Upper lobe of left lung (tissue), 6 donors: ENCODE results near the gene FXYD6. TPM values are rescaled to one million over a fixed set of nuclear protein-coding genes. Genes with fewer than 3 reads are reported as not detected.

Experiments used
- ATAC-seq, 2 donors: fragments of 200-7000 bp; cut with Tn5 transposase; one replicate each; pipeline ENCODE4 v1.9.1; 2022; ENCODE audit warnings: mild to moderate bottlenecking in 2 of 2, moderate library complexity in 2 of 2; ENCODE audit not compliant: low FRiP score in 2 of 2
- DNase-seq, 2 donors: peaks; one replicate each; pipeline ENCODE4 v3.0.0-alpha.2; 2019 to 2020
- H3K27ac ChIP-seq, 4 donors: fragments of 200-600 bp; sonication (generic); one replicate each; pipeline ENCODE4 v1.5.1; 2016 to 2019
- H3K27me3 ChIP-seq, 4 donors: fragments of 200-600 bp; sonication (generic); one replicate each; pipeline ENCODE4 v1.5.1; 2017 to 2019
- H3K36me3 ChIP-seq, 4 donors: fragments of 200-600 bp; sonication (generic); one replicate each; pipeline ENCODE4 v1.5.1; 2016 to 2019
- H3K4me1 ChIP-seq, 4 donors: fragments of 200-600 bp; sonication (generic); one replicate each; pipeline ENCODE4 v1.5.1; 2018 to 2019
- H3K4me3 ChIP-seq, 4 donors: fragments of 200-600 bp; sonication (generic); one replicate each; pipeline ENCODE4 v1.5.1; 2017 to 2019; ENCODE audit warnings: mild to moderate bottlenecking in 2 of 4, moderate library complexity in 1 of 4
- H3K9me3 ChIP-seq, 4 donors: fragments of 200-600 bp; sonication (generic); one replicate each; pipeline ENCODE4 v1.5.1; 2018 to 2019
- EP300 ChIP-seq, 4 donors: sonication (generic); formaldehyde crosslinking; IDR thresholded peaks; one replicate each; pipeline ENCODE4 v1.5.1; 2017; ENCODE audit warnings: antibody characterized with exemption in 4 of 4, control low read depth in 2 of 4
- POLR2A ChIP-seq, 4 donors: fragments of 450-650 bp; IDR thresholded peaks; one replicate each; pipeline ENCODE4 v1.5.1; 2016 to 2017; ENCODE audit warnings: antibody characterized with exemption in 4 of 4, mild to moderate bottlenecking in 2 of 4
- POLR2AphosphoS5 ChIP-seq, 2 donors: sonication (generic); formaldehyde crosslinking; IDR thresholded peaks; one replicate each; pipeline ENCODE4 v1.5.1; 2017; ENCODE audit warnings: antibody characterized with exemption in 2 of 2
- WGBS, 2 donors: methylation state at CpG; one replicate each; pipeline ENCODE4 v1.1.5; 2017 to 2018; 5-methylcytosine and 5-hydroxymethylcytosine counted together
- total RNA-seq, 6 donors: library from RNA; depleted of rRNA in 4 of 6; stranded (reverse); fragments of >200 nt in 4 of 6; gene quantifications; one replicate each; pipeline versions ENCODE4 v1.1.0 to v1.2.1, GENCODE V29; 2016 to 2021
- TF ChIP-seq, protein P1 (sequence below), 6 experiments: fragments of 450-650 bp in 4 of 6; fragments of 200-600 bp in 2 of 6; sonication (generic) in 2 of 6; IDR thresholded peaks; one replicate each; pipeline ENCODE4 v1.5.1; 2016 to 2019; ENCODE audit warnings: antibody characterized with exemption in 6 of 6
- donor health status: DM: no; HTN: no; CAD: no; lungs with moderate emphysema.
- donor health status: DM: no; HTN: yes; CAD: no; lungs with severe emphysema.

Gene FXYD6
- total RNA-seq, 6 donors from 2014 or later: 16.2 to 61.4 (median 33.8) TPM

DNA sequence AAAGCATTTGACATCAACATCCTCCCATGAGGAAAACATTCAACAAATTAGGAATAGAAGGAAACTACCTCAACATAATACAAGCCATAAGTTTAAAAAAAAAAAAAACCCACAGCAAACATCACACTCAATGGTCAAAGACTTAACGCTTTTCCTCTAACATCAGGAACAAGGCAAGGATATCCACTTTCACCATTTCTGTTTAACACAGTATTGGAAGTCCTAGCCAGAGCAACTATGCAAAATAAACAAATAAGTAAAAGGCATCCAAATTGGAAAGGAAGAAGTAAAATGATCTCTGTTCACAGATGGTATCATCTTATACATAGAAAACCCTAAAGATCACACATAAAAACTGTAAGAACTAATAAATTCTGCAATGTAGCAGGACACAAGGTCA, 13.1 kb downstream of the FXYD6 start:
- WGBS, 2 donors: 59 to 68% methylated on average over 1 of the region's 1 CpG

DNA sequence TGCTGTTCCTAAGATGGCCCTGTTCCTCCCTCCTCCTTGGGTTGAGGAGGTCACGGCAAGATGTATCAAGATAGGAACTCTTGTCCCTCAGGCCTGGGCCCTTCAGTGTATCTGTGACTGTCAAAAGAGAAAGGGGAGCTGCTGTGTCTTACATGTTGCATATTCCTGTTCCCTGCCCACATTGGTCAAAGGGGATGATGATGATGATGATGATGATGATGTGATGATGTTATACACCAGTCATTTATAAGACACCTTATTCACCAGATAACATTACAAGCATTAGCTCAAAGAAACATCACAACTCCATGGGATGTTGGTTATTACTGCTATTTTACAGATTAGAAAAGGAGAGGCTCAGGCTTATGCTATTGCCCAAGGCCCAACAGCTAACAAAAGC, 13.7 kb downstream of the FXYD6 start:
- no peaks in the 10 kb centered on the region for H3K27me3 ChIP-seq
- H3K27ac ChIP-seq: peak overlapping the region; percentile 70 to 86 (median 80)
- H3K4me1 ChIP-seq: peaks cover 12 to 35% (median 22%) of the 10 kb centered on the region in 4 donors
- no peaks in the 10 kb centered on the region for H3K9me3 ChIP-seq
- no peak for DNase-seq
- no peak for ATAC-seq
- H3K4me3 ChIP-seq: no peak overlapping the region
- no peaks in the 10 kb centered on the region for H3K36me3 ChIP-seq
- TF ChIP-seq, protein P1, sequence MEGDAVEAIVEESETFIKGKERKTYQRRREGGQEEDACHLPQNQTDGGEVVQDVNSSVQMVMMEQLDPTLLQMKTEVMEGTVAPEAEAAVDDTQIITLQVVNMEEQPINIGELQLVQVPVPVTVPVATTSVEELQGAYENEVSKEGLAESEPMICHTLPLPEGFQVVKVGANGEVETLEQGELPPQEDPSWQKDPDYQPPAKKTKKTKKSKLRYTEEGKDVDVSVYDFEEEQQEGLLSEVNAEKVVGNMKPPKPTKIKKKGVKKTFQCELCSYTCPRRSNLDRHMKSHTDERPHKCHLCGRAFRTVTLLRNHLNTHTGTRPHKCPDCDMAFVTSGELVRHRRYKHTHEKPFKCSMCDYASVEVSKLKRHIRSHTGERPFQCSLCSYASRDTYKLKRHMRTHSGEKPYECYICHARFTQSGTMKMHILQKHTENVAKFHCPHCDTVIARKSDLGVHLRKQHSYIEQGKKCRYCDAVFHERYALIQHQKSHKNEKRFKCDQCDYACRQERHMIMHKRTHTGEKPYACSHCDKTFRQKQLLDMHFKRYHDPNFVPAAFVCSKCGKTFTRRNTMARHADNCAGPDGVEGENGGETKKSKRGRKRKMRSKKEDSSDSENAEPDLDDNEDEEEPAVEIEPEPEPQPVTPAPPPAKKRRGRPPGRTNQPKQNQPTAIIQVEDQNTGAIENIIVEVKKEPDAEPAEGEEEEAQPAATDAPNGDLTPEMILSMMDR (IDR thresholded peaks at IDR 0.05): no peak
- TF ChIP-seq POLR2A (IDR thresholded peaks at IDR 0.05): no peak
- TF ChIP-seq EP300 (IDR thresholded peaks at IDR 0.05): no peak
- no peak for TF ChIP-seq POLR2AphosphoS5 (IDR thresholded peaks at IDR 0.05)
- 79% methylated on average over 1 of the region's 1 CpG; no CpG with 5 or more reads in 1 of the 2 donors for WGBS, 2 donors

More for the DNA sequence above, 13.1 kb downstream of the FXYD6 start:
- Histone ChIP-seq H3K4me1 (peaks cover 12 to 29% (median 20%) of the 10 kb centered on the region in 4 donors), H3K27ac (peak overlapping the region in 2 of 4 donors; percentile 70 to 86), H3K36me3 (no peaks in the 10 kb centered on the region), H3K4me3 (no peak overlapping the region), H3K27me3 (no peaks in the 10 kb centered on the region), H3K9me3 (no peaks in the 10 kb centered on the region)
- DNase-seq: no peak
- TF ChIP-seq POLR2A (IDR thresholded peaks at IDR 0.05): no peak
- no peak for TF ChIP-seq POLR2AphosphoS5 (IDR thresholded peaks at IDR 0.05)
- TF ChIP-seq EP300 (IDR thresholded peaks at IDR 0.05): no peak
- TF ChIP-seq, protein P1 (IDR thresholded peaks at IDR 0.05): no peak
- ATAC-seq: no peak

DNA sequence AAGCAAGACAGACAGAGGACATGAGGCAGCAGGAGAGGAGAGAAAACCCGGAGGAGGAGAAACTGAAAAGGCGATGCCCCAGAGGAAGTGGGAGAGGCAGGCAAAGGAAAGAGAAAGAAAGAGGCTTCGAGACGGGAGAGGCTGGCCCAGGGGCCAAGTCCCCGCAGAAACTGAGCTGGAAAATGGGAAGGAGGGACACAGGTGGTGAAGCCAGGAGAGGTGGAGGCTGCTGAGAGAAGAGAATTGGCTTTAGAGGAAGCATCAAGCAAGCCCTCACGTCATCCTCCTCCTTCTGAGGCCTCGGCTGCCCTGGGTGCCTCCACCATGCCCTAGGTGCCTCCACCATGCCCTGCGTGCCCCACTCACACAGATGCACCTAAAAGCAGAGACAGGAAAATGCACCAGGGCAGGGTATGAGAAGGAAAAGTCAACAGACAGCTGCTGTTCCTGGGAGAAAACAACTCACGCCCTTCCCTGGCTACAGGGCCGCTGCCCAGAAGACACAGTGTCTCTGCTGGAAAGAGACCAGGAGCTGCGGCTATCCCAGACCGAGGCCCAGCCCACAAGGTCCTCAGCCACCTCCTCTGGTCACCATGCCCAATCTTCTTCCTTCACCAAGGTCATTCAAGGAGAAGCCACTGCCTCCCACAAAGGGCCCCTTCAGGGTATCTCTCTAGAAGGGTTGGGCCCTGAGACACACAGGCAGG, 14.3 kb downstream of the FXYD6 start:
- Histone ChIP-seq H3K4me3 (no peak overlapping the region), H3K4me1 (peaks cover 12 to 38% (median 22%) of the 10 kb centered on the region in 4 donors), H3K9me3 (no peaks in the 10 kb centered on the region), H3K27ac (peak overlapping the region; percentile 70 to 86 (median 80)), H3K27me3 (no peaks in the 10 kb centered on the region), H3K36me3 (no peaks in the 10 kb centered on the region)
- ATAC-seq (no peak), DNase-seq (no peak)
- TF ChIP-seq, protein P1 (IDR thresholded peaks at IDR 0.05): no peak
- TF ChIP-seq EP300 (IDR thresholded peaks at IDR 0.05) (no peak), POLR2A (IDR thresholded peaks at IDR 0.05) (no peak), POLR2AphosphoS5 (IDR thresholded peaks at IDR 0.05) (no peak)
- 48 to 52% methylated on average over 8 to 12 of the region's 12 CpGs for WGBS, 2 donors

DNA sequence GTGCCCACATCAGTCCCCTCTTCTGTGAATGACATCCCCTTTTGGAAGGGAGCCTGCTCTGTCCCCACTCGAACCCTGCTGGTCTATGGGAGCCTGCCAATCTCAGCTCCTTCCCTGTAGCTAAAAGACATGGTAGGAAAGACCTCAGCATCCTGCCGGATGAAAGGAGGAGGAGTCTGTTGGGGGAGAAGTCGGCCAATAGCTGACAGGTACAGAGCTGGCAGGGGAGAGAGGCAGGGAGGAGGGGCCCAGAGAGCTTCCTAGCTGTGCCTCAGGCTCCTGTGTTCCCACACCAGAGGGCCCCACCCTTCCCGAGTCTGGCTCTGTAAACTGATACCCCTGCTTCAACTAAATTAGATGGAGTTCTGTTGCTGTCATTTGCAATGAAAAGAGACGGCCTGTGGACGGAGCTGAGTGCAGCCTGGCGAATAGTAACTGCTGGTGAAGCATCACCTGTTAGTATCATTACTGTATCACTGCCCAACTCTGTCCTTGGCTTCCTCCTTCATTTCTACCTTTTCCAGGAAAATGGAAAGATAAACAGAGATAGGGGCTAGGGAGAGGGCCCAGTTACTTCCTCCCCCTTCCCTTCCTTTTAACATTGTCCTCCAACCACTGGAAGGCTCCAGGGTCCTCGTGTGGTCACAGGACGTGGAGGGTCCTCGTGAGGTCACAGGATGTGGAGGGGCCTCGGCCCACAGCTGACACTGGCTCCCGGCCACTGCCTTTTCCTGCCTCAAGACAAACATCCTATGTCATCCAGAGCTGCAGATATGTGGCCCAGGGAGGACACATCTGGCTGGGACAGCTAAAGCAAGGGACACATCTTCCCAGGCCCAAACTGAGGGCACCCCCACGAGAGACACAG, 15.1 kb downstream of the FXYD6 start:
- WGBS, 2 donors: 32 to 50% methylated on average over 9 to 13 of the region's 13 CpGs

More for the DNA sequence above, 15.1 kb downstream of the FXYD6 start:
- H3K27ac ChIP-seq: peak overlapping the region; percentile 70 to 86 (median 80)
- DNase-seq (no peak), ATAC-seq (peak; percentile 12 to 62)
- H3K4me1 ChIP-seq: peaks cover 12 to 41% (median 22%) of the 10 kb centered on the region in 4 donors
- H3K9me3 ChIP-seq: no peaks in the 10 kb centered on the region
- H3K36me3 ChIP-seq: no peaks in the 10 kb centered on the region
- no peak overlapping the region for H3K4me3 ChIP-seq
- TF ChIP-seq EP300 (IDR thresholded peaks at IDR 0.05): peak in 1 of 4 donors; percentile 13
- no peak for TF ChIP-seq POLR2A (IDR thresholded peaks at IDR 0.05)
- TF ChIP-seq POLR2AphosphoS5 (IDR thresholded peaks at IDR 0.05): peak; percentile 27 to 52
- TF ChIP-seq, protein P1 (IDR thresholded peaks at IDR 0.05): no peak
- no peaks in the 10 kb centered on the region for H3K27me3 ChIP-seq
